Gastrocnemius medialis (tissue), 4 donors: ENCODE data around the gene FRMPD4.

ENCODE experiments used
- CTCF ChIP-seq, 5 experiments: fragments of 450-650 bp in 3 of 5; fragments of 200-600 bp in 2 of 5; sonication (generic) in 2 of 5; IDR thresholded peaks in 4 of 5; conservative IDR thresholded peaks in 1 of 5; 1 replicate in 4 of 5; 2 replicates in 1 of 5; pipeline ENCODE4 v1.5.1; 2016 to 2019; ENCODE audit warnings: antibody characterized with exemption in 5 of 5, mild to moderate bottlenecking in 3 of 5, moderate library complexity in 3 of 5
- POLR2A ChIP-seq, 2 donors: fragments of 450-650 bp; IDR thresholded peaks; one replicate each; pipeline ENCODE4 v1.6.1; 2017; ENCODE audit warnings: antibody characterized with exemption in 2 of 2, mild to moderate bottlenecking in 2 of 2, moderate library complexity in 2 of 2

- TF ChIP-seq CTCF (IDR thresholded peaks at IDR 0.05 in 4 of 5, conservative IDR thresholded peaks at IDR 0.05 in 1 of 5) = no peak
- no peak for TF ChIP-seq POLR2A (IDR thresholded peaks at IDR 0.05)
Observed at GRCh38 chrX:12118134-12118533, 20.1 kb upstream of the FRMPD4 start.
